A549 (cell line): ENCODE data around the gene ARIH2. TPM values are rescaled to one million over a fixed set of nuclear protein-coding genes. Genes with fewer than 3 reads are reported as not detected.

Source experiments
- ATAC-seq, 2 experiments: fragments of 200-7000 bp in 1 of 2; fragments of >200 bp in 1 of 2; cut with Nextera tagmentation in 1 of 2; cut with Tn5 transposase in 1 of 2; 3 replicates each; pipeline versions ENCODE4 v1.8.0 to v1.9.1; 2018 to 2020; ENCODE audit warnings: mild to moderate bottlenecking in 1 of 2, moderate library complexity in 1 of 2
- CTCF ChIA-PET: fragments of 300-600 bp; sonication (Branson Sonifier 250); formaldehyde crosslinking; extraction: SDS; loops from one replicate; lab custom pipeline; 2021; ENCODE audit warnings: antibody characterized with exemption, inconsistent platforms; lab: Yijun Ruan, JAX
- POLR2A ChIA-PET: fragments of 350-600 bp; formaldehyde crosslinking; extraction: SDS; loops from one replicate; lab custom pipeline; 2021; ENCODE audit warnings: antibody characterized with exemption, inconsistent platforms; lab: Yijun Ruan, JAX
- DNase-seq, 2 experiments: peaks; one replicate each; pipeline versions ENCODE4 v3.0.0 to v3.0.0-alpha.2; 2011 to 2016; ENCODE audit warnings: low read depth in 1 of 2, low spot score in 1 of 2
- FAIRE-seq: peaks from 2 replicates; lab custom pipeline; 2011; peaks lifted over from hg19 to GRCh38; lab: Jason Lieb, UNC
- H3K27ac ChIP-seq, 2 experiments: fragments of >200 bp; sonication (Bioruptor Twin); formaldehyde crosslinking; 3 replicates each; pipeline ENCODE4 v1.5.1; 2016 to 2017
- H3K4me1 ChIP-seq: fragments of >200 bp; sonication (Bioruptor Twin); formaldehyde crosslinking; 3 replicates; pipeline ENCODE4 v1.6.1; 2016
- H3K4me2 ChIP-seq: fragments of >200 bp; sonication (Bioruptor Twin); formaldehyde crosslinking; 3 replicates; pipeline ENCODE4 v1.6.1; 2016
- H3K4me3 ChIP-seq: fragments of >200 bp; sonication (Bioruptor Twin); formaldehyde crosslinking; 3 replicates; pipeline ENCODE4 v1.5.1; 2016
- H3K9me3 ChIP-seq: fragments of >200 bp; sonication (Bioruptor Twin); formaldehyde crosslinking; 3 replicates; pipeline ENCODE4 v1.6.1; 2016
- BHLHE40 ChIP-seq: IDR thresholded peaks from 2 replicates; pipeline ENCODE4 v1.6.1; 2012; ENCODE audit warnings: low read depth, low read length, inconsistent platforms
- CBX2 ChIP-seq: fragments of 200-600 bp; sonication (generic); IDR thresholded peaks from 2 replicates; pipeline ENCODE4 v1.6.1; 2016; ENCODE audit warnings: low read depth, mild to moderate bottlenecking, borderline replicate concordance
- CBX8 ChIP-seq: fragments of 200-600 bp; sonication (generic); IDR thresholded peaks from 2 replicates; pipeline ENCODE4 v1.6.1; 2016
- CEBPB ChIP-seq, 2 experiments: fragments of >200 bp in 1 of 2; sonication (Bioruptor Twin) in 1 of 2; formaldehyde crosslinking in 1 of 2; IDR thresholded peaks; 2 replicates each; pipeline ENCODE4 v1.6.1; 2012 to 2016
- CHD4 ChIP-seq: fragments of 200-600 bp; sonication (generic); IDR thresholded peaks from 2 replicates; pipeline ENCODE4 v1.6.1; 2016; ENCODE audit warnings: antibody characterized with exemption, mild to moderate bottlenecking, borderline replicate concordance
- CTCF ChIP-seq: fragments of >200 bp; sonication (Bioruptor Twin); formaldehyde crosslinking; IDR thresholded peaks from 3 replicates; pipeline ENCODE4 v1.5.1; 2016
- E2F6 ChIP-seq: IDR thresholded peaks from 2 replicates; pipeline ENCODE4 v1.6.1; 2012; ENCODE audit warnings: low read depth, borderline replicate concordance
- EP300 ChIP-seq, 2 experiments: fragments of >200 bp; sonication (Bioruptor Twin); formaldehyde crosslinking; IDR thresholded peaks; 2 replicates in 1 of 2; 3 replicates in 1 of 2; pipeline ENCODE4 v1.6.1; 2016 to 2017
- ESRRA ChIP-seq: fragments of 150-350 bp; IDR thresholded peaks from 2 replicates; pipeline ENCODE4 v1.6.1; 2014; ENCODE audit warnings: mild to moderate bottlenecking, low read length, borderline replicate concordance
- FOSB ChIP-seq: fragments of 250-450 bp; sonication (Bioruptor Pico); IDR thresholded peaks from 2 replicates; pipeline ENCODE4 v1.5.0; 2020; ENCODE audit warnings: mild to moderate bottlenecking, moderate library complexity
- HEYL ChIP-seq: fragments of 250-450 bp; sonication (Bioruptor Pico); IDR thresholded peaks from 2 replicates; pipeline ENCODE4 v1.8.0; 2021; ENCODE audit warnings: mild to moderate bottlenecking, moderate library complexity
- HOXA7 ChIP-seq: fragments of 250-450 bp; sonication (Bioruptor Pico); IDR thresholded peaks from 2 replicates; pipeline ENCODE4 v1.5.0; 2020; ENCODE audit warnings: mild to moderate bottlenecking, moderate library complexity
- KDM5A ChIP-seq: fragments of 200-600 bp; sonication (generic); IDR thresholded peaks from 2 replicates; pipeline ENCODE4 v1.6.1; 2016; ENCODE audit warnings: antibody characterized with exemption, mild to moderate bottlenecking
- MAFK ChIP-seq: fragments of 450-650 bp; IDR thresholded peaks from 2 replicates; pipeline ENCODE4 v1.6.1; 2014; ENCODE audit not compliant: partially characterized antibody
- MYC ChIP-seq: IDR thresholded peaks from 2 replicates; pipeline ENCODE4 v1.6.1; 2012; ENCODE audit warnings: mild to moderate bottlenecking, inconsistent platforms, low read length, improper control_type of control experiment, borderline replicate concordance
- PHF8 ChIP-seq: fragments of 200-600 bp; sonication (generic); IDR thresholded peaks from 2 replicates; pipeline ENCODE4 v1.6.1; 2016; ENCODE audit warnings: low read depth, mild to moderate bottlenecking, antibody characterized with exemption, moderate library complexity, borderline replicate concordance
- POLR2A ChIP-seq: IDR thresholded peaks from 2 replicates; pipeline ENCODE4 v1.6.1; 2012; ENCODE audit warnings: mild to moderate bottlenecking, low read length
- REST ChIP-seq: fragments of 200-600 bp; sonication (generic); IDR thresholded peaks from 2 replicates; pipeline ENCODE4 v1.6.1; 2016; ENCODE audit warnings: antibody characterized with exemption, mild to moderate bottlenecking, moderate library complexity
- TFCP2L1 ChIP-seq: fragments of 250-450 bp; sonication (Bioruptor Pico); IDR thresholded peaks from 2 replicates; pipeline ENCODE4 v1.5.0; 2021; ENCODE audit warnings: mild to moderate bottlenecking
- WGBS: methylation state at CpG from one replicate; pipeline ENCODE4 v1.1.6; 2017; ENCODE audit errors: missing lambda C conversion rate; 5-methylcytosine and 5-hydroxymethylcytosine counted together
- polyA plus RNA-seq, 4 experiments: library from polyadenylated mRNA; depleted of rRNA in 3 of 4; stranded (reverse); fragments of >200 nt; fragmentation: RNase III in 1 of 4; extraction: RNeasy Plus Mini Kit Qiagen cat#74134 plus additional on column Dnase treatment in 1 of 4; gene quantifications; 2 replicates in 3 of 4; 3 replicates in 1 of 4; pipeline ENCODE4 v1.2.3, GENCODE V29; 2011 to 2017
- TF ChIP-seq, protein P1 (sequence below): fragments of 150-350 bp; IDR thresholded peaks from 2 replicates; pipeline ENCODE4 v1.6.1; 2014; ENCODE audit warnings: low read depth, mild to moderate bottlenecking, low read length
- TF ChIP-seq, protein P2 (sequence below): fragments of >200 bp; sonication (Bioruptor Twin); formaldehyde crosslinking; IDR thresholded peaks from 3 replicates; pipeline ENCODE4 v1.6.1; 2016
- TF ChIP-seq, protein P3 (sequence below): IDR thresholded peaks from 2 replicates; pipeline ENCODE4 v1.6.1; 2012

The ARIH2 gene
- polyA plus RNA-seq, 2 of the 4 experiments (the other 2 are of a cell fraction) = 52.4 to 88.8 TPM

DNA sequence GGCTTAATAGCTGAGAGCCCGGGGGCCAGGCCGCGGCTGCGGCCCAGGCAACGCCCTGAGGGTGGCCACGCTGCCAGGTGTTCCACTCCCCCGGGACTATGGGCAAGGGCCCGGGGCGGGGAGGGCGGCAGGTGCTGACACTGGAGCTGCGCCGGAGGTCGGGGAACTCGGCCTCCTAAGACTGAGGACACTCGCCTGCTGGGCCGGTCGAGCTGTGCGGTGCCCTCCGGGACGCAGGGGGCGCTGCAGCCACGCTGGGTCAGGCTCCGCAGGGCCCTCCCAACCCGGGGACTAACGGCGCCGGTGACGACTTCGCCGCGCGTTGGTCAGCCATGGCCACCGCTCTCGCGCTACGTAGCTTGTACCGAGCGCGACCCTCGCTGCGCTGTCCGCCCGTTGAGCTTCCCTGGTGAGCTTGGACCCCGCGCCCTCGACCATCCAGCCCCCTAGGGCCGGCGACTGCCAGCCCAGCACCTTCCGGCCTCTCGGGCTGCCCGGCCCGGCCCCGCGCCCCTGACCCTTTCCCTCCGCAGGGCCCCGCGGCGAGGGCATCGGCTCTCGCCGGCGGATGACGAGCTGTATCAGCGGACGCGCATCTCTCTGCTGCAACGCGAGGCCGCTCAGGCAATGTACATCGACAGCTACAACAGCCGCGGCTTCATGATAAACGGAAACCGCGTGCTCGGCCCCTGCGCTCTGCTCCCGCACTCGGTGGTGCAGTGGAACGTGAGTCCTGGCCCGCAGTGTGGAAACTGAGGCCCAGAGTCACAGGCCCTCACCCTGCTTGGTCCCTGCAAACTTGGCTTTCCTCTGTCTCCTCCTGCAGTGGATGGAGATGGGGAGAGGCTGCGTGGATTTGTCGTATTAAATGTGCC lies 103.4 kb downstream of the ARIH2 start, which contains the start of gene NDUFAF3:
Gene NDUFAF3 (plus strand): TSS at position 309 of the 875 bp plus-strand sequence. CDS start 24 bp downstream, at position 333.
- ChIA-PET CTCF (interaction anchor here (0.6 to 30.1 kb wide), 19 partner anchors 10 to 459 kb away, joined by 3 to 385 read pairs (median 4); partner anchors contain the start of genes P4HTM, UCN2 and WDR6), POLR2A (interaction anchor here (0.8 to 4.6 kb wide), 13 partner anchors 7 to 427 kb away, joined by 3 to 57 read pairs (median 6); partner anchors contain the start of genes IMPDH2, LAMB2, NCKIPSD and P4HTM)
- WGBS = 10% methylated on average over 4 of the region's 83 CpGs
- TF ChIP-seq E2F6 = no peak; the same call in 1 of the 2 replicates
- peak; percentile 69 for TF ChIP-seq PHF8
- TF ChIP-seq, protein P1, sequence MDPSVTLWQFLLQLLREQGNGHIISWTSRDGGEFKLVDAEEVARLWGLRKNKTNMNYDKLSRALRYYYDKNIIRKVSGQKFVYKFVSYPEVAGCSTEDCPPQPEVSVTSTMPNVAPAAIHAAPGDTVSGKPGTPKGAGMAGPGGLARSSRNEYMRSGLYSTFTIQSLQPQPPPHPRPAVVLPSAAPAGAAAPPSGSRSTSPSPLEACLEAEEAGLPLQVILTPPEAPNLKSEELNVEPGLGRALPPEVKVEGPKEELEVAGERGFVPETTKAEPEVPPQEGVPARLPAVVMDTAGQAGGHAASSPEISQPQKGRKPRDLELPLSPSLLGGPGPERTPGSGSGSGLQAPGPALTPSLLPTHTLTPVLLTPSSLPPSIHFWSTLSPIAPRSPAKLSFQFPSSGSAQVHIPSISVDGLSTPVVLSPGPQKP = no peak
- peak; percentile 56 for TF ChIP-seq REST
- peak; percentile 71 for TF ChIP-seq CTCF
- no peak for TF ChIP-seq BHLHE40
- 0 out of 2 replicates have a peak, but pooled peaks have one; percentile 25 for TF ChIP-seq KDM5A
- no peak for TF ChIP-seq TFCP2L1 (CRISPR knock-in tag)
- TF ChIP-seq MAFK = no peak
- no peak for TF ChIP-seq CBX2
- peak; percentile 51; the same call in 1 of the 2 replicates for TF ChIP-seq MYC
- TF ChIP-seq ESRRA = no peak
- TF ChIP-seq, protein P2, sequence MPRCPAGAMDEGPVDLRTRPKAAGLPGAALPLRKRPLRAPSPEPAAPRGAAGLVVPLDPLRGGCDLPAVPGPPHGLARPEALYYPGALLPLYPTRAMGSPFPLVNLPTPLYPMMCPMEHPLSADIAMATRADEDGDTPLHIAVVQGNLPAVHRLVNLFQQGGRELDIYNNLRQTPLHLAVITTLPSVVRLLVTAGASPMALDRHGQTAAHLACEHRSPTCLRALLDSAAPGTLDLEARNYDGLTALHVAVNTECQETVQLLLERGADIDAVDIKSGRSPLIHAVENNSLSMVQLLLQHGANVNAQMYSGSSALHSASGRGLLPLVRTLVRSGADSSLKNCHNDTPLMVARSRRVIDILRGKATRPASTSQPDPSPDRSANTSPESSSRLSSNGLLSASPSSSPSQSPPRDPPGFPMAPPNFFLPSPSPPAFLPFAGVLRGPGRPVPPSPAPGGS = no peak
- TF ChIP-seq HEYL (CRISPR knock-in tag) = no peak
- TF ChIP-seq POLR2A = peak; percentile 93
- no peak for TF ChIP-seq CEBPB (IDR thresholded peaks at IDR 0.05)
- TF ChIP-seq, protein P3, sequence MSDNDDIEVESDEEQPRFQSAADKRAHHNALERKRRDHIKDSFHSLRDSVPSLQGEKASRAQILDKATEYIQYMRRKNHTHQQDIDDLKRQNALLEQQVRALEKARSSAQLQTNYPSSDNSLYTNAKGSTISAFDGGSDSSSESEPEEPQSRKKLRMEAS = peak; percentile 66
- TF ChIP-seq CHD4 = no peak
- no peak for TF ChIP-seq FOSB (CRISPR knock-in tag)
- no peak for TF ChIP-seq CBX8
- TF ChIP-seq HOXA7 = no peak
- TF ChIP-seq EP300 (IDR thresholded peaks at IDR 0.05) = no peak
- peak within 1 kb of the TSS; percentile 82 for H3K4me2 ChIP-seq
- H3K4me1 ChIP-seq = peaks cover 26% of the 10 kb centered on the region
- FAIRE-seq (no peak), ATAC-seq (peak; percentile 69 to 83), DNase-seq (peak; percentile 63 to 96)
- H3K27ac ChIP-seq = peak within 1 kb of the TSS; percentile 98 to 100
- H3K9me3 ChIP-seq = no peaks in the 10 kb centered on the region
- H3K4me3 ChIP-seq = peak within 1 kb of the TSS; percentile 76
